ENCODE measurements around the gene ELMO1. TPM values are rescaled to one million over a fixed set of nuclear protein-coding genes. Genes with fewer than 3 reads are reported as not detected.

ELMO1 gene, protein sequence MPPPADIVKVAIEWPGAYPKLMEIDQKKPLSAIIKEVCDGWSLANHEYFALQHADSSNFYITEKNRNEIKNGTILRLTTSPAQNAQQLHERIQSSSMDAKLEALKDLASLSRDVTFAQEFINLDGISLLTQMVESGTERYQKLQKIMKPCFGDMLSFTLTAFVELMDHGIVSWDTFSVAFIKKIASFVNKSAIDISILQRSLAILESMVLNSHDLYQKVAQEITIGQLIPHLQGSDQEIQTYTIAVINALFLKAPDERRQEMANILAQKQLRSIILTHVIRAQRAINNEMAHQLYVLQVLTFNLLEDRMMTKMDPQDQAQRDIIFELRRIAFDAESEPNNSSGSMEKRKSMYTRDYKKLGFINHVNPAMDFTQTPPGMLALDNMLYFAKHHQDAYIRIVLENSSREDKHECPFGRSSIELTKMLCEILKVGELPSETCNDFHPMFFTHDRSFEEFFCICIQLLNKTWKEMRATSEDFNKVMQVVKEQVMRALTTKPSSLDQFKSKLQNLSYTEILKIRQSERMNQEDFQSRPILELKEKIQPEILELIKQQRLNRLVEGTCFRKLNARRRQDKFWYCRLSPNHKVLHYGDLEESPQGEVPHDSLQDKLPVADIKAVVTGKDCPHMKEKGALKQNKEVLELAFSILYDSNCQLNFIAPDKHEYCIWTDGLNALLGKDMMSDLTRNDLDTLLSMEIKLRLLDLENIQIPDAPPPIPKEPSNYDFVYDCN
- 4.9 and 29.4 TPM in 2 replicates for total RNA-seq (ENCODE audit: low replicate concordance)
- long read RNA-seq, partial matches to known transcripts, result 1 of 5 reads
- long read RNA-seq, other reads (novel, unspliced or antisense), result 2 of 5 reads

GRCh38 chr7:37448636-37449361, at the start of gene ELMO1:
Gene ELMO1, minus strand, starts transcription at chr7:37448864. Its CDS starts 106,174 bp downstream, at chr7:37342690.
- H3K4me3 Mint-ChIP-seq, result peak within 1 kb of the TSS; percentile 94
- DNase-seq (ENCODE audit: extremely low spot score, unreplicated experiment), result peak; percentile 83
- H3K27ac Mint-ChIP-seq, result peak within 1 kb of the TSS; percentile 73
- H3K27me3 Mint-ChIP-seq, result peaks cover 64% of the 10 kb centered on the region
- peaks cover 9% of the 10 kb centered on the region for H3K4me1 Mint-ChIP-seq (ENCODE audit: unreplicated experiment)
- no peaks in the 10 kb centered on the region for H3K9me3 Mint-ChIP-seq
- TF ChIP-seq CTCF (conservative IDR thresholded peaks at IDR 0.05), result peak; percentile 77
- H3K36me3 Mint-ChIP-seq, result no peaks in the 10 kb centered on the region

- no peak for TF ChIP-seq CTCF (conservative IDR thresholded peaks at IDR 0.05)
- H3K27me3 Mint-ChIP-seq, result no peaks in the 10 kb centered on the region
- no peaks in the 10 kb centered on the region for H3K9me3 Mint-ChIP-seq
- no peak for DNase-seq (ENCODE audit: extremely low spot score, unreplicated experiment)
- no peak overlapping the region for H3K4me3 Mint-ChIP-seq
- no peak overlapping the region for H3K27ac Mint-ChIP-seq
- no peaks in the 10 kb centered on the region for H3K4me1 Mint-ChIP-seq (ENCODE audit: unreplicated experiment)
- no peaks in the 10 kb centered on the region for H3K36me3 Mint-ChIP-seq
These were observed 48.9 kb upstream of the ELMO1 start for GRCh38 chr7:37497576-37497975.

GRCh38 chr7:37495574-37496184, 47.0 kb upstream of the ELMO1 start:
- no peak for DNase-seq (ENCODE audit: extremely low spot score, unreplicated experiment)
- H3K4me1 Mint-ChIP-seq (ENCODE audit: unreplicated experiment), result no peaks in the 10 kb centered on the region
- TF ChIP-seq CTCF (conservative IDR thresholded peaks at IDR 0.05), result peak; percentile 83
- H3K27ac Mint-ChIP-seq, result no peak overlapping the region
- H3K27me3 Mint-ChIP-seq, result no peaks in the 10 kb centered on the region
- H3K36me3 Mint-ChIP-seq, result no peaks in the 10 kb centered on the region
- H3K4me3 Mint-ChIP-seq, result no peak overlapping the region
- no peaks in the 10 kb centered on the region for H3K9me3 Mint-ChIP-seq

DNA sequence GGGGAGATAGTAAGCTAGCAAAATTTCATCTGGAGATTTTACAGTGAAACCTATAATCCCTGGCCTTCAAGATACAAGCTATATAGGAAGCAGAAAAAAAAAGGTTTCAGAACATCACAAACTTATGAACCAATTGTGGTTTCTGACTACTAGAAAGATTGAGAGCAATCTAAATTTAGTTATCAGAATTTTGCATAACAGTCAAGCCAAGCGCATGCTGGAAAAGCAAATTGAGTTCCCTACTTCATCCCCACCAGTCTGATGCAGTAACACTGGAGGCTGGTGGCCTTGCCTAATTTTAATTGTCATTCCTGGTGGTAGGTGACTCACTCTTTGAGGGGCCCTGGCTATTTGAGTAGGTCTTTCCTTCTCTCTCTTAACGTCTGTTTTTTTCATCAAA, 46.3 kb upstream of the ELMO1 start:
- Mint-ChIP-seq H3K36me3 (no peaks in the 10 kb centered on the region), H3K27me3 (no peaks in the 10 kb centered on the region), H3K4me3 (no peak overlapping the region), H3K4me1 (ENCODE audit: unreplicated experiment) (no peaks in the 10 kb centered on the region), H3K9me3 (no peaks in the 10 kb centered on the region), H3K27ac (no peak overlapping the region)
- TF ChIP-seq CTCF (conservative IDR thresholded peaks at IDR 0.05), result no peak
- DNase-seq (ENCODE audit: extremely low spot score, unreplicated experiment), result no peak

GRCh38 chr7:37493810-37494209, 45.1 kb upstream of the ELMO1 start:
- H3K4me3 Mint-ChIP-seq, result no peak overlapping the region
- no peak for DNase-seq (ENCODE audit: extremely low spot score, unreplicated experiment)
- H3K4me1 Mint-ChIP-seq (ENCODE audit: unreplicated experiment), result no peaks in the 10 kb centered on the region
- no peak for TF ChIP-seq CTCF (conservative IDR thresholded peaks at IDR 0.05)
- H3K36me3 Mint-ChIP-seq, result no peaks in the 10 kb centered on the region
- no peak overlapping the region for H3K27ac Mint-ChIP-seq
- no peaks in the 10 kb centered on the region for H3K27me3 Mint-ChIP-seq
- H3K9me3 Mint-ChIP-seq, result peaks cover 2% of the 10 kb centered on the region

Measured in type B pancreatic cell (in vitro differentiated cells).